Measurements from ENCODE around the gene CSTPP1.

- TF ChIP-seq CTCF (conservative IDR thresholded peaks at IDR 0.05) (peak; percentile 75), EZH2 (IDR thresholded peaks at IDR 0.05; ENCODE audit: low read depth) (no peak)
These were observed 224.7 kb downstream of the CSTPP1 start for GRCh38 chr11:47161134-47161854.
